GM19467 (cell line): ENCODE measurements around the gene SFXN5.

Source experiments
- ATAC-seq: cut with Tn5 transposase; IDR thresholded peaks from one replicate; pipeline ENCODE4 v1.9.1; 2021; ENCODE audit warnings: mild to moderate bottlenecking, moderate library complexity; ENCODE audit not compliant: unreplicated experiment

The SFXN5 gene

DNA sequence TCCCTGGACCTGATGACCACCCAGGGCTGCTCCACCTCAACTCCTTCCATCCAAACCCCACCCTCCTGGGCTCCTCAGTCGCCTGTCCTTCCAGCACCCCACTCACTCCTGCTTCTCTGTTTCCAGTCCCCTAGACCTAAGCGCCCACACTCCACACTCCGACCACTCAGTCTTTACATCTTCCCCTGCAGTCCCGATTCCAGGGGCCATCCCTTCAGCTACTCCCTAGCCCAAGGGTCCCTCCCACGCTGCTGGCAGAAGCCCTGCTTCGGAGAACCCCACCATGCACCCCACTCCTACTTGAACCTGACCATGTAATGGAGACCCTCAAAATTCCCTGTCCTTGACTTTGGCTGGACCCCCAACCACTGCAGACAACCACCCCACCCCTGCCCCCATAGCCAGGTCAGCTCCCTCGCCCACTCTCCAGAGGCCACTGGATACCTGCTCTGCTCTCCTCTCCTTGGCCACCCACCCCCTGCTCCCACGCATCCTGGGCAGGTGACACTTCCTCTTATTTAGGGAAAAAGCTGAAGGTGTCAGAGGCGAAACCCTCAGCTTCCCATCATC is 126.0 kb downstream of the SFXN5 start:
- ATAC-seq: no peak

DNA sequence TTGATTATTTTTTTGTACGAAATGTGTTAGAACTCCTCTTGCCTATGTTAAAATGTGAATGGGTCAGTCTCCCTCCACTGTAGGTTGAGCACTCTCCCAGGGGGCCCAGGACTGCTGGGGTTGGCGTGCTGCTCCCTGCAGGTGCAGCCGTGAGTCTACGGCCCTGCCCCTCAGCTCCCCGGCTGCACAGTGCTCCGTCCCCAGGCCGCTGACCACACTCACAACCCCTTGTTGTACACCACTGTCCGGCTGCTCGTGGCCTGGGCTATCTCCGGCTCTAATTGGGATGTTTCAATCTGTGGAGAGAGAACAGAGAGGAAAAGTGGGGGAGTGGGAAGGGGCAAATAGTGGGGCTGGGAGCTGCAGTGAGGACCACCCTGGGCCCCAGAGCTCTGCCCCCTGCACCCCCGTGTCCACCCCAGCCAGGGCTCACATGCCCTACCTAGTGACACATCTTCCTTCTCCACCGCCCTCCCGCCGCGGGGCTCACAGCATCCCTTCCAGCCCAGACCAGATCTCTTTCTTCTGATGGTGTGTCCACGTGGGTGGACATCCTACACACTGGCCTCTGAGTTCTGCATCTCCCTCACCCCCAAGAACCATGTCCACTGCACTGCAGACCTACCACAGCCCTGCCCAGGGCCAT is 126.6 kb downstream of the SFXN5 start:
- ATAC-seq: no peak

DNA sequence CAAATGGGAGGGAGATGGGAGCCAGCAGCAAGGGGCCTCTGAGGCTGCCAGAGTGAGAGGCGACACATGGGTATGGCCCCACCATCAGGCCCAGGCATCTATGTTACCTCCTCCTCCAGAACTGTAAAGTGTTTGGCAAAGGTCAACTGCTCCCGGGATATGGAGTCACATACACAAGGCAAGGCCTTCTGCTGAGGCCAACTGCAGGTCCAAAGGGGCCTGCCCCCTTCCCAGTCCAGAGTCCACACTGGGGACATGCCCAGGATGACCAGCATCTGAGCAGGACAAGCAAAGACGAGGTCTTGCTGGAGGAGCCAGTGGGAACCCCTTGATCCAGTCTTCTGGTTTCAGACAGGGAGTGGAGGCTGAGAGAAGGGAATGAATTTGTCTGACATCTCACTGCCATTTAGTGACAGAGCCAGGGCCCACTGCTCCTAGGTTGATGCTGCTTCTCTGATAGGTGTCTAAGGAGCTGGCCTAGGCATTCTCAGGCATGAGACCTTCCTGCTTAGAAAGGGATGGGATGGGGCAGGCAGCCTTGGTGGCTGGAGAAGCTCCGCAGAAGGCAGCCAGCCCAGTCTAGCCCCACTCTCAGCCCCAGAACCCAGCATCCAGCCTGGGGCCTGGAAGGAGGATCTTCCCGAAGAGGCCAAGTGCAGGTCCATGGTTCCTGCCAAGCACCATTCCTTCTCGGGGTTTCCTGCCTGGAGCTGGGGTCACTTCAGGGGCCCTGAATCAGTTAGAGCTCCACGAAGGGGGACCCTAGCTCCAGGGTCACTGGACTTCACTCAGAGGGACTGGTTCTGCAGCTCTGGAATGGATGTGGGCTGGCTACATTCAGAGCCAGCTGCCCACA is 127.7 kb downstream of the SFXN5 start:
- no peak for ATAC-seq

DNA sequence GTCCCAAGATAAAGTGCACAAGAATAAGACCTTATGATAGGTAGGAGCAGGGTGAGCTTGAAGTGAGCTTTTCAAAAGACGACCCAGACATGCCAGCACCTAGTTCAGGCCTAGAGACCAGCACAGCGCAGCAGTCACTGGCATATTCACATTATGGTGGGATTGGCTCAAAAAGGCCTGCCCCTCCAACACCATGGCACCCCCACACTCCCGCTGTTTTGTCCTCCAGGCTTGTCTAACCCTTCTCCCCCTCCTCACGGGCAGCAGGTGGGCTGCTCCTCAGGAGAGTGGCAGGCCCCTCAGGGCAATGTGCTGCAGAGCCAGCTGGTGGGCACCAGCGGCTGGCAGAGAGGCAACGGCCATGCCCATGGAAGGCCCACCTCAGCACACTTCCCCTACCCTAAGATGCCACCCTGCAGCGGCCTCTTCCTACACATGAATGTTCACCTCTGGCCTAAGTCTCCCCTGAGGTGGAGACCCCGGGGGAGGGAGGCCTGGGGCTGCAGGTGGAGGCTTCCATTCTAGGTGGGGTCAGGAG is 128.6 kb downstream of the SFXN5 start:
- no peak for ATAC-seq

DNA sequence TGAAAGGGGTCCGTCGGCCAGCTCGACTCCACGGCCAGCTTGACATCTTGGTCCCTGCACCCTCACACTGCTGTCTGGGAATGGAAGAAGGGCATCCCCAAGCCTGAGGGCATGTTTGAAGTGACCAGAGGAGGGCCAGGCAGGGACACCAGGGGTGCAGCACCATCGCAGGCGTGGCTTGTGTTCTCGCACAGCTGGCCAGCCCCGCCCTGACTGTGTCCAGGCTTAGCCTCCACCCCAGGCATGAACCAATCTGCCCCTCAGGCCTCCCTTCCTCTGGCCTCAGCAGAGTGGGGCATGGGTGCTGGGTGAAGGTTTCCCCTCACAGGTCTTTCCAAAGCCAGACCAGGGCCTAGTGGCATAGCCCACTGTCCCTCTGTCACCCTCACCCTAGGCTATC is 129.2 kb downstream of the SFXN5 start:
- no peak for ATAC-seq

DNA sequence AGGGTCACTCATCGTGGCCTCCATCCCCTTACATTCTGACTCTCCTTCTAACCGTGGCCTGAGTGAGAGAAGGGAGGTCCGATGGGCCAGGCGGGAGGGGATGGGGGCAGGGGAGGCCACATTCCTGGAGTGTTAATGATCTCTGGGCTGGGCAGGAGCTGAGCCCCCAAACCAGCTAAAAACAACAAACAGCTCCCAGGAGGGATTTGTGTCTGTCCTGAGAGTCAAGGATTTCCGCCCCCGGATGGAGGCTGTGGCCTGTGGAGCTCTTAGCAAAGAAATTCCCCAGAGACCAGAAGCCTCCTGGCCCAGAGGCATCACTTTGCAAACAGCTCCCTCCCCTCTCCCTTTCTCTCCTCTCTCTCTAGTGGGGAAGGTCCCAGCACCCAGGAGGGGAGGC is 130.7 kb downstream of the SFXN5 start:
- no peak for ATAC-seq

DNA sequence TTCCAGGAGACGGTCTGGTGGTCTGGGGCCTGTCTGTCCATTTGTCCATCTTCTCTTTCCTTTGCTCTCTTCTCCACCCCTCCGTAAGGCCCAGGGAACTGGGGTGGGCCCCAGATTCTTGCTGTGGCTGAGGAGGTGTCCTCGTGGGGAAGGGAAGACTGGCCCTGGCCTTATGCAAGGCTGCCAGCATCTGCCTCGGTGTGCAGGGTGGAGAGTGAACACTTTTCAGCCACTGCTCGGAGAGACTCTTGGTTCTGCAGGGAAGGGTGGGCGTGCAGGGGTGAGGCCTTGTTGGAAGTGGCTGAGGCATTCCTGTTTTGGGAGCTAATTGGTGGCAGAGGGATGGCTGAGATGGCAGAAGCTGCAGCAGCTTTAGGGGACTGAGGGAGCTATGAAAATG is 131.2 kb downstream of the SFXN5 start:
- ATAC-seq: no peak

DNA sequence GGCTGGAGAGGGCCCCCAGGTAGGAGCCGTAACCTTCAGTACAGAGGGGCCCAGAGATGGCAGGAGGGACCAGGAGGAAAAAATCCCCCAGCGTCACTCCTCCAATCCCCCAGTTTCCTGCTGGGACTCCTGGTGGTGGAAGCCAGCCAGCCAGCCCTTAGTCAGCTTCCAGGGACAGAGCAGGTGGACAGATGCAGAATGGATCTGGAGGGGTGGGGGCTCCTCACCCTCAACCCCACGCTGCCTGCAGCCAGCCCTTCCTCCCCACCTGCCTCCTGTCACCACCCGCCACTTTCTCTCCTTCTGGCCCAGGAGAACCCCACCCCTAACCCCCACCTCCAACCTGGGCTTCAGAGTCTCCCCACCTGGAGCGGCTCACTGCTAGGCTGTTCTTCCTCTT is 133.1 kb downstream of the SFXN5 start:
- no peak for ATAC-seq

DNA sequence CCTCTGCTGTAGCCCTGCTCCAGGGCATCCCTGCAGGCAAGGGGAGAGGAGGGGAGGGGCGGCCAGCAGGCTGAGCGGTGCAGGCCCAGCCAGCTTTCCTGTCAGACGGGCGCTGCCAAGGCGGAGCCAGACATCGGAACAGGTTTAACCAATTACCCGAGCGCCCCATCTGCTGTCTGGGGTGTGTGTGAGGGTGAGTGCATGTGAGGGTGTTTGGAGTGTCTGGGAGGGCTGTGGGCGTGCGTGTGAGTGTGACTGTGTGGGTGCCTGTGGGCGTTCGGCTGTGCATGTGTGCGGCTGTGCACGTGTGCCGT is 134.2 kb downstream of the SFXN5 start:
- no peak for ATAC-seq

DNA sequence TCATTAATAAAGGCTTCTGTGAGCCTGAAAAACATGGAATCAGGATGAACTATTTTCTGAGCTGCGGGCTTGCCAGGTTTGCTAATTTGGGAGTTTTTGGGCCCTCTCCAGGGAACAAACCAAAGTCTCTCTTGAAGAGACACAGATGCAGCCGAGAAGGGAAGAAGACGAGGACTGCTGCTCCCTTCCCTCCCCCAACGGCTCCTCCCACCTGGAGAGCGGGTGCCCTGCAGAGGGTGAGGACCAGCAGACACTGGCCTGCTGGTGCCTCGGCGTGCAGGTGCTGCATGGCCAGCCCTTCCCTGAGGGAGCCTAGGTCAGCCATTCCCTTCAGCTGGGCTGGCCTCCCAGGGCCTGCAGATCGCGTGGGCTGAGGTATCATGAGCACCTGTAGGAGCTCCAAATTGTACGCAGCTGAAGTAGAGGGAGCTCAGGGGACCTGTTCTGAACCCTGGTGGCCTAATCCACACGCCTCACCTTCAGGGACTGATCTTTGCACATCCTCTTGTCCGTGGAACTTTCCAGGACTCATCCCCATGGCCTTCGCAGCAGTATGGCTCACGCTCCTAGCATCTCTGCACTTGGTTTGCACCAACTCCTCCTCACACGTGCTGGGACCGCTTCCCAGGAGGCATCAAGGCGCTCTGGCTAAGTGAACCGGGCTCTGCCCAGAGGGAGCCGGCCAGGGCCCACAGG is 134.7 kb downstream of the SFXN5 start:
- ATAC-seq: no peak

DNA sequence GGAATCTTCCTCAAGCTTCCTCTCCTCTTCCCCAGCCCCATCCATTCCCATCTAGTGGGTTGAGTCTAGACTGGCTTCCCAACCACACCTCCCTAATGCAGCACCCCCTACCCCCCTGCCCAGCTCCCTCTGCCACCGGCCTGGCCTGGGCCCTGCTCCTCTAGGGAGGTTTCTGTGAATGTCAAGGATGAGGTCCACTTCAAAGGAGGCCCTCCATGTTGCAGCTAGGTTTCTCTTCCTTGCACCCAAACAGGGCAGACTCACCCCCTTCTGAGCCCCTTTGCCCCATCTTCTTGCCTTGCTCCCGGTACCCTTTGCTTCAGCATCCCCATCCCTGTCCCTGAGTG is 135.9 kb downstream of the SFXN5 start:
- no peak for ATAC-seq

DNA sequence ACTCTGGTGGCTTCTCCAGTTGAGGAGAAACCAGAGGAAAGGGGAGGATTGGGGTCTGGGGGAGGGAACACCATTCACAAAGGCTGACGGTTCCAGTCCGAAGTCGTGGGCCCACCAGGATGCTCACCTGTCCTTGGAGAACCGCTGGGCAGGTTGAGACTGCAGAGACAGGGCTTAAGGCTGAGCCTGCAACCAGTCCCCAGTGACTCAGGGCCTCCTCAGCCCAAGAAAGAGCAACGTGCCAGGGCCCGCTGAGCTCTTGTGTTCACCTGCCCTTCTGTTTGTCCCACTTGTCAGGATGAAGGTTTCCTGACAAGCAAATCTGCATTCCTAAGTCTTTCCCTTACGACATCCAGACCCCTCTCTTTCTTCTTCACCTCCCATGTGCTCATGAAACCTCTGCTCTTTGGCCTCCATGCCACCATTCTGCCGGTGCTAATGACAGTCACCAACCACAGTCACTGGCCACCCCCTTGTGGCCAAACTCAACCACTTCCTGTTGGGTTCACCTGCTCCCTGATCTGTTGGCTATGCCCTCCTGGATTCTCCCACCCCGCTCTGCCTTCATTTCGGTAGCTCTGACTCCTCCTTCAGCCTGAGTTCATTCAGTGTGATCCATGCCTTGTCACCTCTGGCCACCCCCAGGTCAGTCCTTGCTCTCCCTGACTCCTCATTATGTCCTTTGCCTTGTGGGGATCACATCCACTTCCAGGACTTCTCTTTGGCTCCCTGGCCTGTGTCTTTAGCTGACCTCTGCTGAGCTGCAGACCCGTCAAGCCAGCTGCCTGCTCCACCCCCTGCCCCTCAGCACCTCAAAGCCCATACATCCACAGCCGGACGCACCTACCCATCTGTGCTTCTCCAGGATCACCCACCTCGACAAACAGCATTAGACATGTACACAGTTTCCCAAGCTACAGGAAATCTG is 136.6 kb downstream of the SFXN5 start:
- no peak for ATAC-seq

DNA sequence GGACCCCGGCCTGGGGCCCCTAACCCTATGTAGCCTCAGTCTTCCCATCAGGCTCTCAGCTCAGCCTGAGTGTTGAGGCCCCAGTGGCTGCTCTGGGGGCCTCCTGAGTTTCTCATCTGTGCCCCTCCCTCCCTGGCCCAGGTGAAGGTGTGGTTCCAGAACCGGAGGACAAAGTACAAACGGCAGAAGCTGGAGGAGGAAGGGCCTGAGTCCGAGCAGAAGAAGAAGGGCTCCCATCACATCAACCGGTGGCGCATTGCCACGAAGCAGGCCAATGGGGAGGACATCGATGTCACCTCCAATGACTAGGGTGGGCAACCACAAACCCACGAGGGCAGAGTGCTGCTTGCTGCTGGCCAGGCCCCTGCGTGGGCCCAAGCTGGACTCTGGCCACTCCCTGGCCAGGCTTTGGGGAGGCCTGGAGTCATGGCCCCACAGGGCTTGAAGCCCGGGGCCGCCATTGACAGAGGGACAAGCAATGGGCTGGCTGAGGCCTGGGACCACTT is 137.8 kb downstream of the SFXN5 start:
- no peak for ATAC-seq

DNA sequence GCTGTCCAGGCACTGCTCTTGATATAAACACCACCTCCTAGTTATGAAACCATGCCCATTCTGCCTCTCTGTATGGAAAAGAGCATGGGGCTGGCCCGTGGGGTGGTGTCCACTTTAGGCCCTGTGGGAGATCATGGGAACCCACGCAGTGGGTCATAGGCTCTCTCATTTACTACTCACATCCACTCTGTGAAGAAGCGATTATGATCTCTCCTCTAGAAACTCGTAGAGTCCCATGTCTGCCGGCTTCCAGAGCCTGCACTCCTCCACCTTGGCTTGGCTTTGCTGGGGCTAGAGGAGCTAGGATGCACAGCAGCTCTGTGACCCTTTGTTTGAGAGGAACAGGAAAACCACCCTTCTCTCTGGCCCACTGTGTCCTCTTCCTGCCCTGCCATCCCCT is 138.3 kb downstream of the SFXN5 start:
- no peak for ATAC-seq

DNA sequence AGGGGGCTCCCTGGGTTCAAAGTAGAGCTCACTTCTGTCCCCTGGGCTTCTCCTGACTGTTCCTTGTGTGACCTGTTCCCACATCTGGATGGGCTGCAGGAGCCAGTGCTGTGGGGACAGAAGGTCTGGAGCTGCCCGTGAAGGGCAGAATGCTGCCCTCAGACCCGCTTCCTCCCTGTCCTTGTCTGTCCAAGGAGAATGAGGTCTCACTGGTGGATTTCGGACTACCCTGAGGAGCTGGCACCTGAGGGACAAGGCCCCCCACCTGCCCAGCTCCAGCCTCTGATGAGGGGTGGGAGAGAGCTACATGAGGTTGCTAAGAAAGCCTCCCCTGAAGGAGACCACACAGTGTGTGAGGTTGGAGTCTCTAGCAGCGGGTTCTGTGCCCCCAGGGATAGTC is 138.7 kb downstream of the SFXN5 start:
- no peak for ATAC-seq

DNA sequence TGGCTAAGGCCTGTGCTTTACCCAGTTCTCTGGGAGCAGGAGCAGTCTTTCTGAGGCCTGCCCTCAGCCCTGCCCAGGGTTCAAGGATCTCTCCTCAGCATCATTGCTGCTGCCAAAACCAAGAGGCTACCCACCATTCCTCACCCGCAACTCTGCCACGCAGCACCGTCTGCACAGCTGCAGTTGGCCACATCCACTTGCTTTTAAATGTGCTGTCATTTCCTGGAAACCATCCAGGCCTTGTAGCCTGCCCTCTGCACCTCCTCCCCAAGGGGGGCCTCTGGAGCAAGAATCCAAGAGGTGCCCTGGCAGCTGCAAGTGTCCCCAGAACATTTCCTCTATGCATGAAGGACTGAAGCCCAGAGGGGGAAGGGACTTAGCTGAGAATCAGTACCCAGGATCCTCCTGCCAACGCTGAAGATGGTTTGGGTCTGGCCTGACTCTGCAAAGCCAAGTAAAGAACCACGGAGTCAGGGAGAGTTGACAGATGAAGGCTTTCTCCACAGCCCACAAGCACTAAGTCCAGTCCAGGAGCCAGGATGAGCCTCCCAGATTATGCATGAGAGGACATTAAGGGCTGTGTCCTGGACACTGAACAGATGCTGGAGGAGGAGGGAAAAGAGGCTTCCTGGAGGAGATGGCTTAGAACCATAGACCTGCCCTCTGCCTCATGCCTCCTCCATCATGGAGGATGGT is 139.3 kb downstream of the SFXN5 start:
- no peak for ATAC-seq

DNA sequence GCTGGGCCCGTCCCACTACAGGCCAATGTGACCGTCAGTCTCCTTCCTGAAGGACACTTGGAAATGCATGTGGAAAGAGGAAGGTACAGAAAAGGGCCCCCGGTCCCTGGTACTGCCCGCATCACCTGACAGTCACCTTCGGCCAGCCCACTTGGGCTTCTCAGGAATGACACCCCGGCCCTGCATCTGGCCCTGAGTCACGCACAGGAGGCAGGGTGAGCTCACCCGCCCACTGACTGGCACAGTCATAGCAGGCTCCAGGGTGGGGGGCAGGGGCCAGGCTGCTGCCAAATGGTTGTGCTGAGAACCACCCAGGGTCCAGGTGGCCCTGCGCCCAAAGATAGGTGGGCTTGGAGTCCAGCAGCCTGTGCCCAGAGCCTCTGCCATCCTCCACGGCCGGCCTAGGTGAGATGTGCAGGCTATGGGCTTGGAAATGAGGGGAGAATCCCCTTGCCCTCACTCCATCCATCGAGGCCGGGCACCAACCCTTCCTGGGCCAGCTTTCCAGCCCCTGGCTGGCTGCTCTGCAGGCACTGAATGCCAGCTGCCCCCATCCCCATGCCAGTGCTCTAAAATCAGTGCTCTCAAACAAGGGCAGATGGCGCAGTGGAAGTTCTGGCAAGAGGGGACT is 140.1 kb downstream of the SFXN5 start:
- no peak for ATAC-seq

DNA sequence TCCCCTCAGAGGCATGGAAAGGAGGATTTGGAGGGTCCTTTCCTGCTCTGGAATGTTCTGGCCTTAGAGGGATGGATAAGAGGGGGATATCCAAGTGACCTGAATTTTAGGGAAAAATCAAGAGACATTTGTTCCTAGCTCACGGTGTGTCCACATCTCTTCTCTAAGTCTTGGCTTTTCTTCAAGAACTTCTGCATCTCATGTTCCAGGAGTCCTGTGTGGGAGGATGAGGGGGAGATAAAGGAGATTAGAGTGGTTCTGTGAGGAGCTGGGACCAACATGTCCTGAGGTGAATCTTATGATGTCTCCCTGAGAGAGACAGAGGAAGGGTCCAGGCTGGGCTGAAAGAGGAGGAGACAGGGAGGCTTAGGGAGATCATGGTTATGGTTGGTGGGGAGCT is 142.5 kb downstream of the SFXN5 start:
- ATAC-seq: no peak
